ENCODE measurements around the gene CLDN6.

The CLDN6 gene

GRCh38 chr16:2991566-2992261 is 26.3 kb downstream of the CLDN6 start:
- no peak overlapping the region for H3K4me3 ChIP-seq
- H3K27ac ChIP-seq: no peak overlapping the region
- peaks cover 3% of the 10 kb centered on the region; the same call in 1 of the 2 replicates for H3K4me1 ChIP-seq
- H3K36me3 ChIP-seq: no peaks in the 10 kb centered on the region
- H3K9me3 ChIP-seq: no peaks in the 10 kb centered on the region
- TF ChIP-seq Cebpa-rat (IDR thresholded peaks at IDR 0.05): no peak
- no peaks in the 10 kb centered on the region for H4K20me1 ChIP-seq
- peaks cover 30% of the 10 kb centered on the region for H3K27me3 ChIP-seq
- H3K4me2 ChIP-seq: no peak overlapping the region
- H3K9ac ChIP-seq: no peak overlapping the region

- no peaks in the 10 kb centered on the region for H4K20me1 ChIP-seq
- H3K27me3 ChIP-seq: peaks cover 21% of the 10 kb centered on the region
- H3K4me1 ChIP-seq: peaks cover 9% of the 10 kb centered on the region; the same call in 1 of the 2 replicates
- H3K4me3 ChIP-seq: no peak overlapping the region
- no peak overlapping the region for H3K9ac ChIP-seq
- H3K36me3 ChIP-seq: no peaks in the 10 kb centered on the region
- no peaks in the 10 kb centered on the region for H3K9me3 ChIP-seq
- H3K4me2 ChIP-seq: no peak overlapping the region
- no peak for TF ChIP-seq Cebpa-rat (IDR thresholded peaks at IDR 0.05)
- H3K27ac ChIP-seq: no peak overlapping the region
Measured at GRCh38 chr16:2990891-2991290, 27.1 kb downstream of the CLDN6 start.

DNA sequence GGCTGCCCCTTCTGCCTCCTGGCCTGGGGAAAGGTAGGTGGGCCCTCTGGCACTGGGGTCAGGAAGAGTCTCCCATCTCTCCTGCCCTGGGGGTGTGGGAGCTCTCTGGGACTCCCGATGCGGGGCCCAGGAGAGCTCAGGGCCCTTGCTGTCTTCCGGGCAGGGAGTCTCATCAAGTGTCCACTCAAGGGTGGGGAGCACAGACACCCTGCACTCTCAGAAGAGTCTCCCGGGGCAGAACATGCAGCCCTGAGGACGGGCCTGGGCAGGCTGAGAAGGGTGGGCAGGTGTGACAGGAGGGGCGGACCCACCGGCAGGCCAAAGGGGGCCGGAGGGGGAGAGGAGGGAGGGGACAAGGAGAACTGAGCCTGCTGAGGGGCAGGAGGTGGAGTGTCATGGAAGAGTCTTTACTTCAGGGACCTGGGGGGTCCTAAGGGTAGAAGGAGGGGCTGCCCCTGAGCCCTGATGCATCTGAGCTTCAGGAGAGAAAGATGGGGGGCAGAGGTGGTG is 29.3 kb downstream of the CLDN6 start:
- Histone ChIP-seq H3K9me3 (no peaks in the 10 kb centered on the region), H3K9ac (no peak overlapping the region), H3K36me3 (no peaks in the 10 kb centered on the region), H3K4me3 (no peak overlapping the region), H4K20me1 (no peaks in the 10 kb centered on the region), H3K4me1 (peaks cover 17% of the 10 kb centered on the region), H3K27me3 (peaks cover 18% of the 10 kb centered on the region), H3K27ac (no peak overlapping the region), H3K4me2 (no peak overlapping the region)
- no peak for TF ChIP-seq Cebpa-rat (IDR thresholded peaks at IDR 0.05)

GRCh38 chr16:2987833-2988232 is 30.1 kb downstream of the CLDN6 start:
- H3K4me2 ChIP-seq: no peak overlapping the region
- no peaks in the 10 kb centered on the region for H4K20me1 ChIP-seq
- H3K9ac ChIP-seq: no peak overlapping the region
- H3K4me1 ChIP-seq: peaks cover 25% of the 10 kb centered on the region
- H3K9me3 ChIP-seq: no peaks in the 10 kb centered on the region
- TF ChIP-seq Cebpa-rat (IDR thresholded peaks at IDR 0.05): no peak
- H3K36me3 ChIP-seq: no peaks in the 10 kb centered on the region
- H3K4me3 ChIP-seq: no peak overlapping the region
- H3K27me3 ChIP-seq: peaks cover 18% of the 10 kb centered on the region
- no peak overlapping the region for H3K27ac ChIP-seq

- H3K27me3 ChIP-seq: peaks cover 18% of the 10 kb centered on the region
- H3K4me2 ChIP-seq: no peak overlapping the region
- H3K36me3 ChIP-seq: no peaks in the 10 kb centered on the region
- no peak overlapping the region for H3K4me3 ChIP-seq
- H3K9ac ChIP-seq: no peak overlapping the region
- H3K9me3 ChIP-seq: no peaks in the 10 kb centered on the region
- H3K27ac ChIP-seq: no peak overlapping the region
- H3K4me1 ChIP-seq: peaks cover 31% of the 10 kb centered on the region
- no peak for TF ChIP-seq Cebpa-rat (IDR thresholded peaks at IDR 0.05)
- H4K20me1 ChIP-seq: no peaks in the 10 kb centered on the region
Measured at GRCh38 chr16:2987286-2987685, 30.7 kb downstream of the CLDN6 start.

GRCh38 chr16:2986623-2987188 is 31.3 kb downstream of the CLDN6 start:
- no peaks in the 10 kb centered on the region for H4K20me1 ChIP-seq
- H3K4me1 ChIP-seq: peaks cover 36% of the 10 kb centered on the region
- no peaks in the 10 kb centered on the region for H3K9me3 ChIP-seq
- H3K27me3 ChIP-seq: peaks cover 18% of the 10 kb centered on the region
- no peaks in the 10 kb centered on the region for H3K36me3 ChIP-seq
- no peak overlapping the region for H3K4me2 ChIP-seq
- no peak for TF ChIP-seq Cebpa-rat (IDR thresholded peaks at IDR 0.05)
- H3K9ac ChIP-seq: no peak overlapping the region
- no peak overlapping the region for H3K27ac ChIP-seq
- H3K4me3 ChIP-seq: no peak overlapping the region

DNA sequence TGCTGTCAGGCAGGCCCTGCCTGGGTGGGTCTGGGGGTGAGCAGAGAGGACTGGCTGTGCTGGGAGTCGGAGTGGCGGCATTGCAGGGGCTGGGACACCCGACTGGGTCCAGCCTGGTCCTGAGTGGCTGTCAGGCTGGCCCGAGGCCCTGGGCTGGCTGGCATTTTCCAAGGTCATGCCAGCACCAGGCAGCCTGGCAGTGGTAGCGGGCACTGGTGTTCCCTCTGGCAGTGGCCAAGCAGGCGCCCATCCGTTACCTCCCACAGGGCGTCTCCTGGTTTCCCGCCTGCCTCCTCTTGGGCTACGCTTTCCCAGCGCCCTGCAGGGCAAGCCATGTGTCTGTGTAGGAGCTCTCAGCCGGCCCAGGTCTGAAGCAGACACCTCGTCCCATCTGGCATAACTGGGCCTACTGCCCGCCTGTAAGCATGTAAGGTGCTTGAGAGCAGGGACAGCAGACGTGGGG is 32.1 kb downstream of the CLDN6 start:
- Histone ChIP-seq H3K9me3 (no peaks in the 10 kb centered on the region), H3K27me3 (peaks cover 15% of the 10 kb centered on the region), H3K27ac (no peak overlapping the region), H3K9ac (no peak overlapping the region), H3K4me3 (no peak overlapping the region), H3K4me2 (no peak overlapping the region), H3K36me3 (no peaks in the 10 kb centered on the region), H4K20me1 (no peaks in the 10 kb centered on the region), H3K4me1 (peaks cover 44% of the 10 kb centered on the region)
- TF ChIP-seq Cebpa-rat (IDR thresholded peaks at IDR 0.05): no peak

- no peaks in the 10 kb centered on the region for H4K20me1 ChIP-seq
- TF ChIP-seq Cebpa-rat (IDR thresholded peaks at IDR 0.05): no peak
- H3K27me3 ChIP-seq: peaks cover 10% of the 10 kb centered on the region; the same call in 1 of the 2 replicates
- peaks cover 47% of the 10 kb centered on the region for H3K4me1 ChIP-seq
- H3K9me3 ChIP-seq: no peaks in the 10 kb centered on the region
- no peak overlapping the region for H3K9ac ChIP-seq
- no peak overlapping the region for H3K4me3 ChIP-seq
- no peaks in the 10 kb centered on the region for H3K36me3 ChIP-seq
- no peak overlapping the region for H3K4me2 ChIP-seq
- H3K27ac ChIP-seq: no peak overlapping the region
Measured at GRCh38 chr16:2985462-2985861, 32.5 kb downstream of the CLDN6 start.

- peak overlapping the region; percentile 44; the same call in 1 of the 2 replicates for H3K27ac ChIP-seq
Measured at GRCh38 chr16:2983706-2984136, 34.3 kb downstream of the CLDN6 start.

DNA sequence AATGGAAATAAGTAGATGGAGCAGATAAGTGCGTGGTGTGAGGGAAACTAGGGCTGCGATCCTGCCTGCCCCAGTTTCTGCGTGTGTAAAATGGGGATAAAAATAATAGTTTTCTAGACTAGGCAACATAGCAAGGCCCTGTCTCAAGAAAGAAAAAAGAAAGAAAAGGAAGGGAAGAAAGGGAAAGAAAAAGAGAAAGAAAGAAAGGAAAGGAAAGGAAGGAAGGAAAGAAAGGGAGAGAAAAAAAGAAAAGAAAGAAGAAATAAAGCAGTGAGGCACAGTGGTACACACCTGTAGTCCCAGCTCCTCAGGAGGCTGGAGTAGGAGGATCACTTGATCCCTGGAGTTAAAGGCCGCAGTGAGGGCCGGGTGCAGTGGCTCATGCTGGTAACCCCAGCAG is 35.6 kb downstream of the CLDN6 start:
- Histone ChIP-seq H3K9ac (no peak overlapping the region), H3K27me3 (no peaks in the 10 kb centered on the region), H3K27ac (no peak overlapping the region), H3K4me2 (peak overlapping the region; percentile 97), H3K9me3 (no peaks in the 10 kb centered on the region), H3K4me3 (no peak overlapping the region), H3K36me3 (peaks cover 10% of the 10 kb centered on the region; the same call in 1 of the 2 replicates), H3K4me1 (peaks cover 72% of the 10 kb centered on the region), H4K20me1 (peaks cover 10% of the 10 kb centered on the region; the same call in 1 of the 2 replicates)
- TF ChIP-seq Cebpa-rat (IDR thresholded peaks at IDR 0.05): no peak

More at GRCh38 chr16:2983706-2984136, 34.3 kb downstream of the CLDN6 start:
- Histone ChIP-seq H4K20me1 (peaks cover 6% of the 10 kb centered on the region; the same call in 1 of the 2 replicates), H3K9me3 (no peaks in the 10 kb centered on the region), H3K4me3 (peak overlapping the region; percentile 53), H3K36me3 (no peaks in the 10 kb centered on the region), H3K9ac (peak overlapping the region; percentile 49; the same call in 1 of the 2 replicates), H3K27me3 (no peaks in the 10 kb centered on the region), H3K4me2 (peak overlapping the region; percentile 97), H3K4me1 (peaks cover 59% of the 10 kb centered on the region)
- no peak for TF ChIP-seq Cebpa-rat (IDR thresholded peaks at IDR 0.05)

All from BLaER1 (cell line).